Tibial nerve (tissue), 3 donors: ENCODE measurements around the gene AIFM3.

Source experiments
- EP300 ChIP-seq, 2 donors: sonication (generic); formaldehyde crosslinking; IDR thresholded peaks; one replicate each; pipeline ENCODE4 v1.6.1; 2017; ENCODE audit warnings: antibody characterized with exemption in 2 of 2, mild to moderate bottlenecking in 1 of 2
- POLR2A ChIP-seq, 2 donors: fragments of 450-650 bp; IDR thresholded peaks; one replicate each; pipeline ENCODE4 v1.6.1; 2017; ENCODE audit warnings: antibody characterized with exemption in 2 of 2, mild to moderate bottlenecking in 2 of 2, moderate library complexity in 2 of 2

- no peak for TF ChIP-seq EP300 (IDR thresholded peaks at IDR 0.05)
- no peak for TF ChIP-seq POLR2A (IDR thresholded peaks at IDR 0.05)
These were observed 46.7 kb downstream of the AIFM3 start for GRCh38 chr22:21013657-21014201.
